ENCODE measurements around the gene NECTIN4.

DNA sequence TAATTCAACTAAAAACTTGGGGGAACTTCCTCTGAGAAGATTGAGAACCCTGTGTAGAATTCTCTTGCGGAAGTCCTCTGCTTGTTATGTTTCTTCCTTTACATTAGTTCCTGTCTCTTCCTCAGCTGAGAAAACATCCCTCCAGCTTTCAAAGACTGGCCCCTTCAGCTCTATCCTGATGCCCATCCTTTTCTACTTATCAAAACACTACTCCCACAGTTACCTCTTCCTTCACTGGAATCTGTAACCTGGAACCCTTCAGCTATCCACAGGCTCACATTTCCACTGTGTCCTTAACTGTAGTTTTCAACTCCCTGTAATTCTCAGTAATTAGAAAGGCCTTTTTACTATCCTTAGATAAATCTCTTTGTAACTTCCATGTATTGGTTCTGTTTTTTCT, 49.1 kb upstream of the NECTIN4 start:
- TF ChIP-seq EP300 (IDR thresholded peaks at IDR 0.05) (no peak), POLR2A (IDR thresholded peaks at IDR 0.05) (no peak)
- TF ChIP-seq, protein P1, sequence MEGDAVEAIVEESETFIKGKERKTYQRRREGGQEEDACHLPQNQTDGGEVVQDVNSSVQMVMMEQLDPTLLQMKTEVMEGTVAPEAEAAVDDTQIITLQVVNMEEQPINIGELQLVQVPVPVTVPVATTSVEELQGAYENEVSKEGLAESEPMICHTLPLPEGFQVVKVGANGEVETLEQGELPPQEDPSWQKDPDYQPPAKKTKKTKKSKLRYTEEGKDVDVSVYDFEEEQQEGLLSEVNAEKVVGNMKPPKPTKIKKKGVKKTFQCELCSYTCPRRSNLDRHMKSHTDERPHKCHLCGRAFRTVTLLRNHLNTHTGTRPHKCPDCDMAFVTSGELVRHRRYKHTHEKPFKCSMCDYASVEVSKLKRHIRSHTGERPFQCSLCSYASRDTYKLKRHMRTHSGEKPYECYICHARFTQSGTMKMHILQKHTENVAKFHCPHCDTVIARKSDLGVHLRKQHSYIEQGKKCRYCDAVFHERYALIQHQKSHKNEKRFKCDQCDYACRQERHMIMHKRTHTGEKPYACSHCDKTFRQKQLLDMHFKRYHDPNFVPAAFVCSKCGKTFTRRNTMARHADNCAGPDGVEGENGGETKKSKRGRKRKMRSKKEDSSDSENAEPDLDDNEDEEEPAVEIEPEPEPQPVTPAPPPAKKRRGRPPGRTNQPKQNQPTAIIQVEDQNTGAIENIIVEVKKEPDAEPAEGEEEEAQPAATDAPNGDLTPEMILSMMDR (IDR thresholded peaks at IDR 0.05): no peak
